HG03159 (cell line): ENCODE data around the gene ZNF397.
"Not testable (repeated sequence)": the region's sequence is repeated elsewhere in the genome, so short reads cannot be mapped to it uniquely, and the experiment has no call there.

Experiments used
- ATAC-seq: cut with Tn5 transposase; IDR thresholded peaks from one replicate; pipeline ENCODE4 v1.9.1; 2021; ENCODE audit warnings: mild to moderate bottlenecking, moderate library complexity; ENCODE audit not compliant: unreplicated experiment

ZNF397 gene

DNA sequence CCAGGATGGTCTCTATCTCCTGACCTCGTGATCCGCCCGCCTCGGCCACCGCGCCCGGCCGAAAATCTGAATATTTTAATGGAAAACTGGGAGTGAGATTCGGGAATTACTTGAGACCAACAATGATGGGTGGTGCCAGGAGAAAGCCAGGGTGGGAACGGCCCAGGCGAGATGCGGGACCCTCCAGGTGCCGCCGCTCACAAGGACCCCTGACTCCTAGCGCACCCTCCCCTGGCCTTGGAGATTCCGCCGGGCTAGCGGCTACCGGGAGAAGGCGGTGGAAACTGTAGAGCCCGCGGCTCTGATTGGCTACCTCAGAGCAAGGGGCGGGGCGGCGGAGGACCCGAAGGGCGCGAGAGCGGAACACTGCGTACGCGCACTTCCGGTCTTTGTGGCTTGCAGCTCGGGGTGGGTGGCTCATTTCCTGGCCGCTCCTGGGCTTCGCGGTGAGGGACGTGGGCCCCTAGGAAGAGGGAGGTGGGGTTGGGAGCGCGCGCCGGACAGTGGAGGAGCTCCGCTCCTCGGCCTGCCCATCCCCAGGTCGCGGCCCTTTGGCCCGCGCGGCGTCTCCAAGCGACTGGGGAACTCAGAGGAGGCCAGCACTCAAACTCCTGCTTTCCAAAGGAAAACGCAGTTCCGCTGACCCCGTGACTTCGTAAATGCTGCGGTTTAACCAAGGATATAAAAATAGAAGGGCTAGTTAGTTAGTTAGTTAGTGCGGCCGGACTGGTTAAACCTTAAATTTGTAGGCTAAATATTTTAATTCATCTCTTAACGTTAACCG lies at the start of gene ZNF397:
Gene ZNF397 (plus strand): TSS at position 371 of the 784 bp plus-strand sequence. CDS start 1,437 bp downstream, outside the sequence.
- peak; percentile 99 for ATAC-seq

GRCh38 chr18:35191698-35192025 lies 49.2 kb upstream of the ZNF397 start:
- no peak for ATAC-seq

GRCh38 chr18:35192415-35192814 lies 48.4 kb upstream of the ZNF397 start:
- ATAC-seq = no peak

GRCh38 chr18:35193316-35193715 lies 47.5 kb upstream of the ZNF397 start:
- ATAC-seq = no peak

DNA sequence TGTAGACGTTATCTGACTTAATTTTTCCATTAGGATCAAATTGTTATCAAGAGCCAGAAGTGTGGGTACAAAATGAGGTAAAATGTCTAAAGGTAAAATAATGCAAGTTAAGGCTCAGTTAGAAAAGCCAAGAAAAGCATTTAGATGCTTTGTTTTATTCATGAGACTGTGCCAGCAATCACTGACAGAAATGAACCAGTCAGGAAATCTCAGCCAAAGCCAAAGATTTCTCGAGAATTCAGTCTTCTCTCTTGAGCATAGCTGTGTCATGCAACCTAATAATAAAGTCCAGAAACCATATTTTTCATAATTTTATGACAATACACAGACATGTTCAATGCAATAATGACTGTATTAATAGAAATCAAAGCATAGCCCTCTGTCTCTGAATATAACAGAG lies 43.5 kb upstream of the ZNF397 start:
- no peak for ATAC-seq

GRCh38 chr18:35201256-35201931 lies 39.4 kb upstream of the ZNF397 start:
- no peak for ATAC-seq

GRCh38 chr18:35203067-35203466 lies 37.8 kb upstream of the ZNF397 start:
- no peak for ATAC-seq

DNA sequence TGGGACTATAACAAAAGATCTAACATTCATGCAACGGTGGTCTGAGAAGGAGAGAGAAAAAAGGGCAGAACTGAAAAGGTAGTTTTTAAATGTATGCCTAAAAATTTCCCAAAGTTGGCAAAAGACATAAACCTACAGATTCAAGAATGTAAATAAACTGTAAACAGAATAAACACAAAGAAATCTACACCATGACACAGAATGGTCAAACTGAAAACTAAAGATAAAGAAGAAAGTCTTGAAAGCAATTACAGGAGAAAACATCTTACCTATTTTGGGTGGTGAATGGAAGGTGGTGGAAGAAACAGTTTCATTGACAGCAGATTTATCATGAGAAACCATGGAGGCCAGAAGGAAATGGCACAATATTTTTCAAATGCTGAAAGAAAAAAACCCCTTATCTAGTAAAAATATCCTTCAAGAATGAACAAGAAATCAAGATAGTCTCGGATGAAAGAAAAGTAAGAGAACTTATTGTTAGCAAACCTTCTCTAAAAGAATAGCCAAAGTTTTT lies 35.6 kb upstream of the ZNF397 start:
- ATAC-seq = no peak

GRCh38 chr18:35205746-35206458 lies 34.9 kb upstream of the ZNF397 start:
- ATAC-seq = not testable (repeated sequence)

- no peak for ATAC-seq
Measured at GRCh38 chr18:35215026-35215425, 25.8 kb upstream of the ZNF397 start.

DNA sequence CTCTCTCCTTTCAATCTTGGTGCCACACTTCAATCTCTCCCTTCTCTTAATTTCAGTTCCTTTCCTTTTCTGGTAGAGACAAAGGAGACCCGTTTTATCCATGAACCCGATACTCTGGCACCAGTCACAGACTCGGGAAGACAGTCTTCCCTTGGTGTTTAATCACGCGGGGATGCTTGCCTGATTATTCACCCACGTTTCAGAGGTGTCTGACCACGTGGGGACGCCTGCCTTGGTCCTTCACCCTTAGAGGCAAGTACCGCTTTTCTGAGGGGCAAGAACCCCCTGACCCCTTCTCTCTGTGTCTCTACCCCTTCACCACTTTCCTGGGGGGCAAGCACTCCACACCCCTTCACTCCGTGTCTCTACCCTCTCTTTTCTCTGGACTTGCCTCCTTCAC lies 24.2 kb upstream of the ZNF397 start:
- not testable (repeated sequence) for ATAC-seq

DNA sequence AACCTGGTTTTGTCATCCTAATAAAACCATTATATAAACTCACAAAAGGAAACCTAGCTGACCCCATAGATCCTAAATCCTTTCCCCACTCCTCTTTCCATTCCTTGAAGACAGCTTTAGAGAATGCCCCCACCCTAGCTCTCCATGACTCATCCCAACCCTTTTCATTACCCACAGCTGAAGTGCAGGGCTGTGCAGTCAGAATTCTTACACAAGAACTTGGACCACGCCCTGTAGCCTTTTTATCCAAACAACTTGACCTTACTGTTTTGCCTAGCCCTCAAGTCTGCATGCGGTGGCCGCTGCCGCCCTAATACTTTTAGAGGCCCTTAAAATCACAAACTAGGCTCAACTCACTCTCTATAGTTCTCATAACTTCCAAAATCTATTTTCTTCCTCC lies 21.5 kb upstream of the ZNF397 start:
- not testable (repeated sequence) for ATAC-seq

DNA sequence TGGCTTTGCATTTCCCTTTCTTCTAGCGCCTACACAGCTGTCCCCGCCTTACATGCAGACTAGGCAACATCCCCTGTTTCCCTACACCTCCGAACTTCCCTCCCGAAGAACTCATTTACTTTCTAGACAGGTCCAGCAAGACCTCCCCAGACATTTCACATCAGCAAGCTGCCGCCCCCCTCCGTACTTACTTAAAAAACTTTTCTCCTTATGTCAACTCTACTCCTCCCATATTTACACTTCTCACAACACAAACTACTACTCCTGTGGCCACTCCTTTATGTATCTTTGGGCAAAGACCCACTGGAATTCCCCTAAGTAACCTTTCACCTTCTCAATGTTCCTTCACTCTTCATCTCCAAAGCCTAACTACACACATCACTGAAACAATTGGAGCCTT lies 20.4 kb upstream of the ZNF397 start:
- no peak for ATAC-seq

GRCh38 chr18:35223797-35224196 lies 17.0 kb upstream of the ZNF397 start:
- ATAC-seq = no peak

DNA sequence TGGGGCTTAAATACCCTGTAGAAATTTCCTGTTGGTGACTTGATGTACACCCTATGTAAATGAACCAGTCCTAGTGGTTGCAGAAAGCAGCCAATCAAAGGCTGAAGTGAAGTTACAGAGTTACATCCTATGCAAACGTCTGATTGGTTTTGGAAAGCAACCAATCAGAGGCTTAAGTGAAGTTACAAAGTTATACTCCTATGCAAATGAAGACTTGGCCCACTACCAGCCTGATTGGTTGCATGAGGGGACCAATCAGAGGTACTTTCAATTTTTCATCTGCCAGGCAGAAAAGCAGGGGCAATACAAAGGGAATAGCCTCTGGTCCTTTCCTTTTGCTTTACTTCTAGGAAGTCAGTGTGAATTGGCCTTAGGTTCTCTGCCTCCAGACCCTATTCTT lies 13.6 kb upstream of the ZNF397 start:
- ATAC-seq = no peak

- peak; percentile 93 for ATAC-seq
Measured at GRCh38 chr18:35231052-35231451, 9.8 kb upstream of the ZNF397 start.

- ATAC-seq = no peak
Measured at GRCh38 chr18:35236571-35237363, 4.1 kb upstream of the ZNF397 start.

DNA sequence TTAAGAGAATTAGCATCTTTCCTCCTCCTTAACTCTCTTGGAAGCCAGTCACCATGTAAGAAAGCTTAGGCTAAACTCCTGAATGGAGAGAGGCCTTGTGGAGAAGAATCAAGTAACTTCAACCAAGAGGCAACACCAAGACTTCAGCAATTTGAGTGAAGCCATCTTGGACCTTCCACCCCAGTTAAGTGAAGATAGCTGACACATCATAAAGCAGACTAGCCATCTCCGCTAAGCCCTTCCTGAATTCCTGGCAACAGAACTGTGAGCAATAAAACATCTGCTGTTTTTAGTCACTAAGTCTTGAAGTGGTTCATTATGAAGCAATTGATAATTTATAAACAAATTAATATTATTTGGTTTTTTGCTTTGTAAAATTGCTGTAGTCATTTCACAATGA lies 1.5 kb upstream of the ZNF397 start:
- ATAC-seq = no peak

DNA sequence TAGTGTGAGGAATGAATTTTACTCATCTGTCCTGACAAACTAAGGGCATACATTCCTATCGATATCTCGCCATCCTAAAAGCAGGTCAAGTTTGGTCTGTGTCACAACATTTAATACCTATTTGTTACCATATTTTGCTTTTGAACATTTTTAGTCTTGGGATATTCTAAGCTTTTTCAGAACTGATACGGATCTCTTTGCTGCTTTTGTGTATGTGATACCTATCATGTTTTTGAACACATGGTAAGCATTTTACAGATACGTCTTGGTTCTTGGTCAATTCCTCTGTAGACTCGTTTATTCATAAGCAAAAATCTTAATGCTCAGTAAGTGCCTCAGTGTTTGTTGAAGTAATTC lies 592 bp downstream of the ZNF397 start:
- no peak for ATAC-seq

- no peak for ATAC-seq
Measured at GRCh38 chr18:35242426-35242825, 1.6 kb downstream of the ZNF397 start.

GRCh38 chr18:35244671-35245070 lies 3.8 kb downstream of the ZNF397 start:
- ATAC-seq = no peak
